Upper lobe of left lung (tissue), 6 donors: ENCODE results near the gene NRXN2. TPM values are rescaled to one million over a fixed set of nuclear protein-coding genes. Genes with fewer than 3 reads are reported as not detected.

Experiments used
- ATAC-seq, 2 donors: fragments of 200-7000 bp; cut with Tn5 transposase; one replicate each; pipeline ENCODE4 v1.9.1; 2022; ENCODE audit warnings: mild to moderate bottlenecking in 2 of 2, moderate library complexity in 2 of 2; ENCODE audit not compliant: low FRiP score in 2 of 2
- DNase-seq, 2 donors: peaks; one replicate each; pipeline ENCODE4 v3.0.0-alpha.2; 2019 to 2020
- H3K27ac ChIP-seq, 4 donors: fragments of 200-600 bp; sonication (generic); one replicate each; pipeline ENCODE4 v1.5.1; 2016 to 2019
- H3K27me3 ChIP-seq, 4 donors: fragments of 200-600 bp; sonication (generic); one replicate each; pipeline ENCODE4 v1.5.1; 2017 to 2019
- H3K36me3 ChIP-seq, 4 donors: fragments of 200-600 bp; sonication (generic); one replicate each; pipeline ENCODE4 v1.5.1; 2016 to 2019
- H3K4me1 ChIP-seq, 4 donors: fragments of 200-600 bp; sonication (generic); one replicate each; pipeline ENCODE4 v1.5.1; 2018 to 2019
- H3K4me3 ChIP-seq, 4 donors: fragments of 200-600 bp; sonication (generic); one replicate each; pipeline ENCODE4 v1.5.1; 2017 to 2019; ENCODE audit warnings: mild to moderate bottlenecking in 2 of 4, moderate library complexity in 1 of 4
- H3K9me3 ChIP-seq, 4 donors: fragments of 200-600 bp; sonication (generic); one replicate each; pipeline ENCODE4 v1.5.1; 2018 to 2019
- CTCF ChIP-seq, 6 experiments: fragments of 450-650 bp in 4 of 6; fragments of 200-600 bp in 2 of 6; sonication (generic) in 2 of 6; IDR thresholded peaks; one replicate each; pipeline ENCODE4 v1.5.1; 2016 to 2019; ENCODE audit warnings: antibody characterized with exemption in 6 of 6
- EP300 ChIP-seq, 4 donors: sonication (generic); formaldehyde crosslinking; IDR thresholded peaks; one replicate each; pipeline ENCODE4 v1.5.1; 2017; ENCODE audit warnings: antibody characterized with exemption in 4 of 4, control low read depth in 2 of 4
- POLR2A ChIP-seq, 4 donors: fragments of 450-650 bp; IDR thresholded peaks; one replicate each; pipeline ENCODE4 v1.5.1; 2016 to 2017; ENCODE audit warnings: antibody characterized with exemption in 4 of 4, mild to moderate bottlenecking in 2 of 4
- POLR2AphosphoS5 ChIP-seq, 2 donors: sonication (generic); formaldehyde crosslinking; IDR thresholded peaks; one replicate each; pipeline ENCODE4 v1.5.1; 2017; ENCODE audit warnings: antibody characterized with exemption in 2 of 2
- WGBS, 2 donors: methylation state at CpG; one replicate each; pipeline ENCODE4 v1.1.5; 2017 to 2018; 5-methylcytosine and 5-hydroxymethylcytosine counted together
- total RNA-seq, 6 donors: library from RNA; depleted of rRNA in 4 of 6; stranded (reverse); fragments of >200 nt in 4 of 6; gene quantifications; one replicate each; pipeline versions ENCODE4 v1.1.0 to v1.2.1, GENCODE V29; 2016 to 2021
- donor health status: DM: no; HTN: no; CAD: no; lungs with moderate emphysema.
- donor health status: DM: no; HTN: yes; CAD: no; lungs with severe emphysema.

Gene NRXN2
- total RNA-seq, 6 donors from 2014 or later, result 0.59 to 21.6 (median 2.9) TPM; not detected in 2

- no peaks in the 10 kb centered on the region for H3K9me3 ChIP-seq
- H3K27ac ChIP-seq, result no peak overlapping the region
- peaks cover 0 to under 1% (median 0%) of the 10 kb centered on the region in 4 donors for H3K4me1 ChIP-seq
- no peaks in the 10 kb centered on the region for H3K36me3 ChIP-seq
- DNase-seq (no peak), ATAC-seq (no peak)
- no peak overlapping the region for H3K4me3 ChIP-seq
- 92 to 95% methylated on average over 7 to 9 of the region's 9 CpGs for WGBS, 2 donors
- no peaks in the 10 kb centered on the region for H3K27me3 ChIP-seq
- TF ChIP-seq EP300 (IDR thresholded peaks at IDR 0.05), result no peak
- TF ChIP-seq CTCF (IDR thresholded peaks at IDR 0.05), result no peak
- TF ChIP-seq POLR2AphosphoS5 (IDR thresholded peaks at IDR 0.05), result no peak
- TF ChIP-seq POLR2A (IDR thresholded peaks at IDR 0.05), result no peak
These were observed 28.6 kb upstream of the NRXN2 start for GRCh38 chr11:64751580-64751979.

- DNase-seq (no peak), ATAC-seq (no peak)
- H3K36me3 ChIP-seq, result no peaks in the 10 kb centered on the region
- H3K4me1 ChIP-seq, result peaks cover 0 to 5% (median 1%) of the 10 kb centered on the region in 4 donors
- no peak overlapping the region for H3K27ac ChIP-seq
- 94 to 98% methylated on average over 8 to 9 of the region's 9 CpGs for WGBS, 2 donors
- no peak overlapping the region for H3K4me3 ChIP-seq
- TF ChIP-seq CTCF (IDR thresholded peaks at IDR 0.05), result no peak
- H3K9me3 ChIP-seq, result no peaks in the 10 kb centered on the region
- H3K27me3 ChIP-seq, result no peaks in the 10 kb centered on the region
These were observed 28.1 kb upstream of the NRXN2 start for GRCh38 chr11:64751136-64751535.

GRCh38 chr11:64750361-64751054 is 27.5 kb upstream of the NRXN2 start:
- Histone ChIP-seq H3K4me1 (peaks cover 6 to 11% (median 7%) of the 10 kb centered on the region in 4 donors), H3K27me3 (no peaks in the 10 kb centered on the region), H3K36me3 (no peaks in the 10 kb centered on the region), H3K27ac (no peak overlapping the region), H3K9me3 (no peaks in the 10 kb centered on the region), H3K4me3 (no peak overlapping the region)
- WGBS, 2 donors, result 91 to 93% methylated on average over 12 to 13 of the region's 13 CpGs
- TF ChIP-seq POLR2AphosphoS5 (IDR thresholded peaks at IDR 0.05), result no peak
- TF ChIP-seq EP300 (IDR thresholded peaks at IDR 0.05), result no peak
- no peak for TF ChIP-seq CTCF (IDR thresholded peaks at IDR 0.05)
- TF ChIP-seq POLR2A (IDR thresholded peaks at IDR 0.05), result no peak
- ATAC-seq, result no peak
- no peak for DNase-seq

GRCh38 chr11:64747961-64748665 is 25.1 kb upstream of the NRXN2 start:
- TF ChIP-seq POLR2A (IDR thresholded peaks at IDR 0.05) (no peak), EP300 (IDR thresholded peaks at IDR 0.05) (no peak), POLR2AphosphoS5 (IDR thresholded peaks at IDR 0.05) (no peak), CTCF (IDR thresholded peaks at IDR 0.05) (no peak)
- DNase-seq (no peak), ATAC-seq (no peak)
- Histone ChIP-seq H3K36me3 (no peaks in the 10 kb centered on the region), H3K9me3 (no peaks in the 10 kb centered on the region), H3K4me3 (no peak overlapping the region), H3K27me3 (peaks cover 0 to 6% (median 0%) of the 10 kb centered on the region in 4 donors), H3K27ac (no peak overlapping the region), H3K4me1 (peaks cover 26 to 34% (median 27%) of the 10 kb centered on the region in 4 donors)
- 85 to 86% methylated on average over 15 of the region's 15 CpGs for WGBS, 2 donors
